GM12874 (cell line): ENCODE results near the gene CD276.

Experiments used
- TF ChIP-seq, protein P1 (sequence below): IDR thresholded peaks from 2 replicates; pipeline ENCODE4 v1.5.1; 2011; ENCODE audit warnings: low read depth, mild to moderate bottlenecking, control low read depth, low read length, moderate library complexity; ENCODE audit not compliant: insufficient read depth

Gene CD276

DNA sequence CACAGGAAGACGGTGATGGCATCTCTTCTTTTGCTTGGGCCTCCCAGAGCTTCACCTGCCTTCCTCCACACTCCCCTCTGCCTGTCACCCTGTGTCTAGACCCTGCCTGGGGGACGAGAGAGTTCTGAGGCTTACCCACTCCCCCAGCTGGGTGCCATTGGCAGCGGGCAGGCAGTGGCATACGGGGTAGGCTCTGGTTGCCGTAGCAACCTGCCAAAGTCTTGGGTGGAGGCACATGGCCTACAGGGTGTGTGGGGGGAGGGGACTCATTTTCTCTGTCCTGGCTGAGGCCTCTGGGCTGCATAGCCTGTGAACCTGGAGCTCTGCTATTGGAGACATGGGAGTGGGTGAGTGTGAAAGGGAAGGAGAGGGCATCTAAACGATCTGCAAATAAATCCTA lies 64.5 kb downstream of the CD276 start:
- TF ChIP-seq, protein P1, sequence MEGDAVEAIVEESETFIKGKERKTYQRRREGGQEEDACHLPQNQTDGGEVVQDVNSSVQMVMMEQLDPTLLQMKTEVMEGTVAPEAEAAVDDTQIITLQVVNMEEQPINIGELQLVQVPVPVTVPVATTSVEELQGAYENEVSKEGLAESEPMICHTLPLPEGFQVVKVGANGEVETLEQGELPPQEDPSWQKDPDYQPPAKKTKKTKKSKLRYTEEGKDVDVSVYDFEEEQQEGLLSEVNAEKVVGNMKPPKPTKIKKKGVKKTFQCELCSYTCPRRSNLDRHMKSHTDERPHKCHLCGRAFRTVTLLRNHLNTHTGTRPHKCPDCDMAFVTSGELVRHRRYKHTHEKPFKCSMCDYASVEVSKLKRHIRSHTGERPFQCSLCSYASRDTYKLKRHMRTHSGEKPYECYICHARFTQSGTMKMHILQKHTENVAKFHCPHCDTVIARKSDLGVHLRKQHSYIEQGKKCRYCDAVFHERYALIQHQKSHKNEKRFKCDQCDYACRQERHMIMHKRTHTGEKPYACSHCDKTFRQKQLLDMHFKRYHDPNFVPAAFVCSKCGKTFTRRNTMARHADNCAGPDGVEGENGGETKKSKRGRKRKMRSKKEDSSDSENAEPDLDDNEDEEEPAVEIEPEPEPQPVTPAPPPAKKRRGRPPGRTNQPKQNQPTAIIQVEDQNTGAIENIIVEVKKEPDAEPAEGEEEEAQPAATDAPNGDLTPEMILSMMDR, result no peak

DNA sequence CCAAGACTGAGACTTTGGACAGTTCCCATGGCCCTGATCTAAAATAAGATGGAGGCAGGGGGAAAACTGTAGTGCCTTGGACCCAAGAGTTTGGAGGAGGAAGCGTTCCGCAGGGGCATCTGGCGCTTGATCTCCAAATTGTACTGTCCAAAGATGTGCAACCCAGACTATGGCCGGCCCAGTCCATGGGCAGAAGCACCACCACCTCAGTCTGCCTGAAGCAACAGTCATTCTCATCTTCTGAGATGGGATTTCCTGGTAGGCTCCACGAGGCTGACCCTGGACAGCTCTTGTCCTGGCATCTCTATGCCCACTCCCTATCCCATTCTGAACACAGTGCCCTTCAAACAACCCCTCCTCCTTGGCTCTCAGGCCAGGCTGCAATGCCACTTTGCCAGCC lies 65.3 kb downstream of the CD276 start:
- TF ChIP-seq, protein P1, result no peak

DNA sequence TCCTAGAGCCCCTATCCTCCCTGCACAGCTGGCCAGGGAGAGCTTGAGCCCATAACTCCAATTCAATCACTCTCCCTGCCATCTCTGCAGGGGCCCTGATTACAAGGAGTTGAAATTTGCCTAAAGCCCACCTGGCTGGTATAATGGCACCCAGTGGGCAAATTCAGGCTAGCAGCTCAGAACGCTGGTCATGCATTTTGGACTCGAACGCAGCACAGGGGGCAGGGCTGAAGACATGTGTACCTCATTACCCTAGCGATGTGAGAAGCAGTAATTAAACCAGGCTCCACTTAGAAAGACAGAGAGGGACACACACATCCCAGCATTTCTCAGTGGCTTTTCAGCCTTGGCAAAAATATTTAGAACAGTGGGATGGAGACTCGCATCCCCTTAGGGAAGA lies 65.8 kb downstream of the CD276 start:
- TF ChIP-seq, protein P1, result no peak

DNA sequence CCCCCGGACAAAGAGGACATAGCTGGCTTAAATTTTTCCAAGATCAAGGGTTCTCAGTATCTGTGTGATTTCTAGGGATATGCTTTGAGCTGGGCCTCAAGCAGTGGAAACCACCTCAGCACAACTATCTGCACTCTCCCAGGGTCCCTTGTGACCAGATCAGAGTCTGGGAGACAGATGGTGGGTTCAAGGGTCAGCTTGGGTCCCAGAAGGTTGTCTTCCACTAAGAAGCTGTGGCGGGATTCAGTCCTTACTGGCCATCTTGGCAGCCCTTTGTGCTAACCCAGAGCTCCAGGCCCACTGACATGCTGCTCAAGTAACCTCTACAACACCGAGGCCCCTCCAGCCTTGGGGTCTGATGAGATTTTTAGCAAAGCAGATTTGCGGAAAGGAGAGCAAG lies 66.3 kb downstream of the CD276 start:
- TF ChIP-seq, protein P1, result no peak

DNA sequence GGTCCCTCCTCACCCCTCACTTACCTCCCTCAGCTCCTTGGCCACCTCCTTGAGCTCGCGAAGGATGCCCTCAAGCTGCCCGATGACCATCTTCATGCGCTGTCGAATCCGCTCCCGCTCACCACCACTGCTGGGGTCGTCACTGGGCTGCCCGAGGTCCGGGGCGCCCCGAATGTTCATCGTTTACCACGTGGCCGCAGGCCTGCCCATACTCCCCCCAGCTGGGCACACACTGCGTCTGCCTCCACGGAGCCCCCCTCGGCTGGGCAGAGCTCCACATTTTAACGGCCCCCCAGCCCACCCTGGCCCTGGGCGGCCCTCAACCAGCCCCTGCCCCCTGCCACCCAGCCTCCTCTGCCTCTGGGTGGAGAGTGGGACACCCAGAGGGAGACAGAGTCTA lies 66.8 kb downstream of the CD276 start:
- TF ChIP-seq, protein P1, result no peak

DNA sequence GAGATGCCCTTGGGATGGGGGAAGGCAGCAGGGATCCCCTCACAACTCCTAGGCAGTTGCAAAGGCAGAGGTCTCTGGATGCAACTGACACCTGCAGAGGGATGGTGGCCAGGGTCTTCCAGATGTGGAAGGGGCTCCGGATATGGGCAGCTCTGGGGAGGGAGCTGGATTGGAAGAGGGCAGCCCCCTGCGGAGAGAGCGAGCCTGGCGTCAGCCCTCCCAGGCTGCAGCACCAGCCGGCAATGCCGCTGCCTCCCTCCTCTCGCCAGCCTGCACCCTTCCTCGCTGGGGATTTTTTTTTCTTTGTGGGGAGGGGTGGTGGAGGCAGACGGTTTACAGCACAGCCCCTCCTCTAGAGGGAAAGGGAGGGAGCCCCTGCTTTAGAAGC lies 67.3 kb downstream of the CD276 start:
- TF ChIP-seq, protein P1, result no peak

DNA sequence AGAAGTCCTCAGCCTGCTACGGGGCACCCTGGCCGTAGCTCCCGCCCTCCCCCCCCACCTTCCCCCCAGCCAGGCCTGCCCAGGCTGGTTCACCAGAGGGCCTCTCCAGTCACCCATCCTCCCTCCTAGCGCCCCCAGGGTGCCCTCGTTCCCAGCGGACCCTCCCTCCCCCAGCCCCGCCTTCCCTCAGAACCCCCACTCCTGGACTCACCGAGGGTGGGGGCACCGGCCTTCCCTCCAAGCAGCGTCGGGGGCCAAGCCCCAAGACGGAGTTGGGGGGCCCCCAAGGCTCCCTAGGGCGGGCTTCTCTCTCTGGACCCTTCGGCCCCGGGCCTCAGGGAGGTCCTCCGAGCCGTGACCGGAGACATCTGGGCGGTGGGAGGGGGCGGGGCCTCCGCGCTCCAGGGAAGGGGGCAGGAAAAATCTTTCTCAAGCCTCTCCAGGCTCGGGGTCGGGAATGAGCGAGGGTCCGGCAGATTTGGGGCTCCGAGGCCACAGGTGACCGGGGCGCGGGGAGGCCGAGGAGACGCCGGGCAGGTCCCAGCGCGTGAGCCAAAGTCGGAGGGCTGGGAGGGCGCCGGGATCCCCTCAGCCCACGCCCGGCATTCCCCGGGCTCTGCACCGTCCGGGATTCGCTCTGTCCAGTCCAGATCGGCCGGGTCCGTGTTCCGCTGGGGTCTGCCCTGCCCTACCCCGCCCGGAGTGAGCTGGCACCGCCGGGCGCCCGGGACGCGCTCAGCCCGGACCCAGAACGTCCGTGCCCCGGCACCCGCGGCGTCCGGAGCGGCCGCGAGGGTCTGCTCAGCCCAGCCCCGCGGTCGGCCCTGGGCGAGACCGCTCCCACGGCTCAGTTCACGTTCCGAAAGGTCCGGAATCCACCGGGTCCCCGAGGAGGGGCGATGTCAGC lies 68.0 kb downstream of the CD276 start:
- TF ChIP-seq, protein P1, result no peak
